NCI-H82 treated with DMSO at 0.1 percent for 48 hours (cell line): ENCODE measurements around the gene PAPOLB.

Experiments
- DNase-seq: peaks from one replicate; lab custom pipeline; 2025; ENCODE audit not compliant: unreplicated experiment; lab: John Stamatoyannopoulos, UW

The PAPOLB gene

DNA sequence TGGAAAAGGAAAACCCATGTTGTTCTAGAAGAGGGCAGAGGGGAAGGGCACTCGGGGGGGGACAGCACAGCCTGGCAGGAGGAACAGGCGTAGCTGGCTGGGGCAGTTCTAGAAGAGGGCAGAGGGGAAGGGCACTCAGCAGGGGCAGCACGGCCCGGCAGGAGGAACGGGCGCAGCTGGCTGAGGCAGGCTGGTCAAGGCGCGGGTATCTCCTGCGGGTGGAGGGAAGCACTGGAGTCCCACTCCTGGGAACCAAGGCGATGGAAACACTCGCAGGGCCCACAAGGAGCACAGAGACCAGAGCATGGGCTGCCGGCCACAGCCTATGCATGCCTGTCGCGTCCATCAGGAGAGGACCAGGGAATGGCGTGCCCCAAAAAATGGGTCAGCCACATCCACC lies 36.7 kb downstream of the PAPOLB start:
- no peak for DNase-seq

DNA sequence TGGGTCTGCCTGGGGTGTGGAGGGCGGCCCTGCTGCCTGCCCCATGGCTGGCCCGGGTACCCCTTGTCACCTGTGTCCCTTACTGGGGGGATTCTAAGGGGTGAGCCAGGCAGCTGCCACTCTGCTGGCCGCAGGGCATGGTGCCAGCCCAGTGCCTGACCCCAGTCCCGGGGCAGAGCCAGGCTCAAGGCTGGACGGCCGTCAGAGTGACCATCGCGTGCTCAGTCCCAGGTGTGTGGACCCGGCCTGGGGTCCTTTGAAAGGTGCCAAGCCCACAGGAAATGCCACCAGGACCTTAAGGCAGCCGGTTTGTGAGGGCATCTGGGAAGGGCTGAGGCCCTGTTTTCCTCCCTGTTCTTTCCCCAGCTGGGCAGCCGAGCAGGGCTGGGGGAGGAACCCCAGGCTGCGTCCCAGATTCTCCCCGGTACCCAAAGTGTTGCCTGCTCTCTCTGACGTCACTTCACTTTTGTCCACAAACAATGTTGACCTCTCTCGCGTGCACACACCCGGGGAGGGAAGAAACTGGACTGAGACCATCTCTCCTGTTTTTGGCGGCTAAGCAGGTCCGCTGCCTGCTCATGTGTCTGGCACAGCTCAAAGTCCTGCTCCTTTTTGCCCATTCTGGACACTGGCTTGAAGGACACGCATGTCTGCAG lies 37.6 kb downstream of the PAPOLB start:
- DNase-seq: no peak

DNA sequence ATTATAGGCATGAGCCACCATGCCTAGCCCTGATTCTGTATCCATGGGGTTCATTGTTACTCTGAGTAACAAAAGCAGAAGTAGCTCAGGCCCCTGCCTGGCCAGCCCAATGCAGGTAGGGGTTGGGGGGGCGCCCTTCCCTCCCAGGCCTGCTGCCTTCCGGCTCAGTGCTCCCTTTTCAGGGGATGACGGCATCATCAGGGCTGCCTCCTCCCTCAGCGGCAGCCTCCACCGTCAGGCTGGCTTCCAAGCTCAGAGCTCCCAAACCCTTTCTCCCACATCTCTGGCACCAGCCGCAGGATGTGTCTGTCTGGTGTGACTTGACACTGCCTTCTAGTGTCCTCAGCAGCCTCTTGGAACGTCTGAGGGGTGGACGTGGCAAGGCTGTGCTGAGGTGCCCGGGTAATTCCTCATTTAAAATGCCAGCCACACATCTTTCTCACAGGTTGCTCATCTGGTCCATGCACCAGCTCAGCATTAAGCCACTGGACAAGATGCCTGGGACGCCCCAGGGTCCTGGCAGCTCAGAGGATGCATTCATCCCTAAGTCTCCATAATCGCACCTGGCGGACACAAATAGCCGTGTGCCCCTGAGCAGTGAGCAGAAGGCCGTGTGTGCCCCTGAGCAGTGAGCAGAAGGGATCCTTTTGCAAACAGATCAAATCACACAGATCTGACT lies 38.2 kb downstream of the PAPOLB start:
- no peak for DNase-seq

DNA sequence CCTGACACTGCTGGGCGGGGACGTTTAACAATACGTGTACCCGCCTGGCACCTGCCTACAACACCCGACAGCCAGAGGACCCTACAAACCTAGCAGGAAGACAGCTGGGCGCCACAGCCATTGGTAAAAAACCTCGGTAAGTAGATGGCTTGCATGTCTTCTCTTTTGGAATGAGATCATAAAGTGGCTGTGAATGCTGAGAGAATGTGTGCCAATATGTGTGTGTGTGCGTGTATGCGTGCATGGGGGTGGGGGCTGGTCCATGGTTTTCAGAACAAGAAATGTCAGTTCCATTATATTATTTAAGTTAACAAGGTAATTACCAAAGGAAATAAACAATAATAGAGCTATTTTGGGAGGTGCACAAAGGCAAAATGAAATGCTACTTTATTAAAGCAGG lies 39.2 kb downstream of the PAPOLB start:
- no peak for DNase-seq

DNA sequence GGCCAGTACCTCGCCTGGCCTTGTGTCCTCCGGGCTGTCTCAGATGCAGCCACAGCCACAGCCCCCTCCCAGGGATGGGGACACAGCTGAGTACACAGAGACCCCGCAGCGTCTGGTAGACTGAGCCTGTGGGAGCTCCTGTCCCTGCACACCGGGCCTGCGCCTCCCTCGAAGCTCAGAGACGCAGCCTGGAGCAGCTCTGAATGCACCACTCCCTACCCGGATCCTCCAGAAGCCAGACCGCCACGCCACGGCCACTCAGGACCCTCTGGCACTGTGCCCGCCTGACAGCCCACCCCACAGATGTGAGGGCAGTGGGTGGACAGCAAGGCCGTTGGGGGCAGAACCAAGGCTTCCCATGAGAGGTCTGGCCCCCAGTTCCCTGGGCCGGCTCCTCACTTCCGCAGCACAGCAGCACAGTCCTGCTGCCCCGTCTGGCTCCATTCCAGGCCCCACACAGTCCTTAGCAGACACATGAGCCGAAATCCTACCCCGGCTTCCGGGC lies 40.8 kb downstream of the PAPOLB start:
- no peak for DNase-seq

DNA sequence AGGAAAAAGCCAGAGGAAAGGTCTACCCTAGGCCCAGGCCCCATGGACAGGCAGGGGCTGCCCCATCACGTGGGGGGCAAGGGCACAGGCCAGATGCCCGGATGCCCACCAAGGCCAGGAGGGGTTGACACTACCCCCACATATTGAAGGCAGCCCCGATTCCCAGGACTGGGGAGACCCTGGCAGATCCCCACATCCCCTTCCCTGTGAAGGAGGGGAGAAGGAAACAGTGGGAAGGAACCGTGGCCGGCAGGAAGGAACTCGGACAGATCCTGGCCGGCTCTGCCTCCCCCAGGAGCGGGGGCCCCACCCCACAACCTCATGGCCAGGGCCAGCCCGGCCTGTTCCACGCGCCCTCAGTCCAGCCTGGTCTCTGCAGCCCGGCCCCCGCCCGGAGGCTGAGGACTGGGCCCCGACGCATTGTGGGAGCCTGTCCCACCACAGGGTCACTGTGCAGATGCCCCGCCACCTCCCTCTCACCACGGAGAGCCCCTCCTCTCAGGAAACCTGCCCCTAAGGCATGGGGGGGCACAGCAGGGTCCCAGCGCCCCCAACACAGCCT lies 41.3 kb downstream of the PAPOLB start:
- DNase-seq: no peak

DNA sequence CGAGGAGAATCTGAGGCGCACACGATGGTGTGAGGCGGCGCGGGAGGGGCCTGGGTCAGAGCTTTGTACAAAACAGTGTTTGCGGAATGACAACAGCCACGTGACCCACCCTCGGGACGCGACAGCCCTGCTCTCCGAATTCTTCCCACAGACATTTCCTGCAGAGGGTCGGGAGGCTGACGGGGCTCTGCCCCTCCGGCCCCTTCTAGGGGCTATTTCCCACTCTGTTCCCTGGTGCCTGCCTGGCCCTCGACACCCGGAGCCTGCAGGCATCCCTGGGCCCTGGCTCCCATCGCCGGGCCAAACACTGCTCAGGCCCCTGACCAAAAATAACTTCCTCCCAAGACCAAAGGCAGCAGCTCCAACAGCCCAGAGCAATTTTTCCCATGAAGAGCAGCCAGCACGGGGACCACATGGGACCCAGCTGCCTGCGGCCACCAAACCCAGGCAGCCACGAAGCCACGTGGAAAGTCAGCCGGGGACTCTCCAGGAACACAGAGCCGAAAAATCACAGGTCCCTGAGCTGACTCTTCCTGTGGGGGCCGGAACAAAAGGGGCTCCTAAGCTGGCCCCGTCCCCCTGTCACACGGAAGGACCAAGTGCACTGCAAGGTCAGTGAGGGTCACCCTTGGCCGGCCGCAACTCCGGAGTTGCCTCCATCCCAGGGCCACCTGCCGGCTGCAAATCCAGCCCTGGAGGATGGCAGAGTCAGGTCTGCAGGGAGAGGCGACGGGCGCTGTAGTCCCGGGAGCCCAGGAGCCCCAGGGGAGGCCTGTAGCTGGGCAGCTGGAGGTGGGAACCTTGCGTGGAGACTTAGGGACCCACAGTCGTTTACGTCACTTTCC lies 42.0 kb downstream of the PAPOLB start:
- DNase-seq: no peak

DNA sequence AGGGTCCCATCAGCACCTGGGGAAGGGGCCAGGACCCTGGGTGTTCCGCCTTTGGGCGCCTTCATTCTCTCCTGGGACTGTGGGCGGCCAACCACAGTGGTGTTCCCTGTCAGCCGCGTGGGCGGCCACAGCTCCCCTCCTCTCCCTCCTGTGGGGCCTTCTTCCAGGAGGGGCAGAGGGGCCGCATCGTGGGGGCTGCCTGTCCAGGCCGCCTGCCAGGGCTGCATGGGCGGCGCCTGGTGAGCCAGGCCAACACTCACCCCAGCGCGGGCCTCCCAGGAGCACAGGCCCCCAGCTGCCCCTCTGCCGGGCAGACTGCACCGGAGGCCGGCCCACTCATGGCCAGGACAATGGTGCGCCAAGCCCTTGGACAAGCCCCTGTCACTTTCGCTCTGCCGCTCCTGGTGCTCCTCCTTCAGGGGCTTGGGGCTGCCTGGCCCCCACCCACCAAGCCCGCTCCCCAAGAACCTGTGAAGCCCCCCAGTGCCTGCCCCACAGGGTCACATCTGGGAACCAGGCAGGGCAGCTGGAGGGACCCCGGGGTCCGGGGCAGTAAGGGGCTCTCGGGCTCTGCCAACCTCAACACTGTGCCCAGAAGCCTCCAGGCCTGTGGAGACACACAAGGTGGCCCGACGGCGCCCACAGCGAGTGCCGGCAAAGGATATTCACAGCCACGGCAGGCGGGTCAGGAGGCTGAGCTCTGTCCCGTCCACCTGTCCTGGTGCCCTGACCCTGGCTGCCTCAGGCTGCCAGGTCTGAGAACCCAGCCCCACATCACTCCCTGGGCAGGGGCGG lies 43.6 kb downstream of the PAPOLB start:
- DNase-seq: no peak

DNA sequence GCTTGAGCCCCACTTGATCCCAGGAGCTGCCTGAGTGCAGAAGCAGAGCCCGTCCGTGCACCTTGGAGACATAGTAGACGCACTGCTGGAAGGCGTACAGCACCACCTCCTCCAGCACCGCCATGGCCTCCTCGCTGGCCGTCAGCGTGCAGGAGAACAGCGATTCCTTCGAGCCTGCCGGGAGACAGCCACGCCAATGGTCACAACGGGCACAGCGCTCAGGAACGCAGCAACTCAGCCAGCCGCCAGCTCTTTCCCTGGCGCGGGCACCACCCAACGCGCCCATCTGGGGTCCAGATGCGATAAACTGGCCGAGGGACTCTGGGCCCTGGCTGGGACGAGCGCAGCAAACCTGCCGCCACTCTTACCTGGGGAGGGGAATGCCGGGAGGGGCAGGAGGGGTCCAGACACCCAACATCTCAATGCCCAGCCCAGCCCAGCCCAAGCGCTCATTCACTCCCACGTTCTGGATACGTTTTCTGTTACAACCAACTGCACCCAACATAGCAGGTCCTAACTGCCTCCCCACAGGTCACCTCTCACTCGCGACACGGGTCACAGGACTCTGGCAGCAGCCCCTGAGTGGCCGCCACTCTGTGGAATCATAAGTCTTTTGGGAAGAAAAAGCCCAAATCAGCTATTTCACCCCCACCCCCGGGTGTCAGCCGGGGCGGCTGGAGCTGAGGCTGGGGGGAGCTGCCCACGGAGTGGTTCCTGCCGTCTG lies 44.5 kb downstream of the PAPOLB start:
- no peak for DNase-seq

DNA sequence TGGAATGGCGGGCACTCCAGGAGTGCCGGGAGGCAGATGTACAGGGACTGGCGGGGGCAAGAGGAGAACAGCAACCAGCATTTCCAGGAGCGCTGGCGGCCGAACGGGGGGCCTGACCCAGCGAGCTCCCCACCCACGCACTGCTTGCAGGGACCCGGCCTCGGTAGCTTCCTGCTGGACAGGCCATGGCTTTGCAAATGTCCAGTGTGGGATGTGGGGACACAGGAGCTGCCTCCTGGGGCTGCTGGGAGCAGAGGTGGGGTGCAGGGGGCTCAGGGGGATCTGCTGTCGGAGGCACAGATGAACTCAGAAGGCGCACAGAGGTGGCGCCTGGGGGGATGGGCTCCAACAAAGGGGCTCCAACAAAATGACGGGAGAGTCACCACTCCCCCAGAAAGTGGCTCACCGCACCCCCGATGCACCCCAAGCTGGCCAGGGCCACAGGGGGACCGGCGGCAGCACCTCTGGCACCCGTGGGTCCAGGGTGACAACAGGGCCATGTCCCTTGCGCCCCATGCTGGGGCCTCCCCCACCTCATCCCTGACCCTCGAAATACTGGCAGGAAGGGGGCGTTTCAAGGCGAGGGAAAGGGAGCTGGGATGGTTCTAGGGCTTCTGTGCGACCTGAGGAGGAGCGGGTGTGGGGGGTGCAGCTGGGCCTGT lies 45.3 kb downstream of the PAPOLB start:
- no peak for DNase-seq

DNA sequence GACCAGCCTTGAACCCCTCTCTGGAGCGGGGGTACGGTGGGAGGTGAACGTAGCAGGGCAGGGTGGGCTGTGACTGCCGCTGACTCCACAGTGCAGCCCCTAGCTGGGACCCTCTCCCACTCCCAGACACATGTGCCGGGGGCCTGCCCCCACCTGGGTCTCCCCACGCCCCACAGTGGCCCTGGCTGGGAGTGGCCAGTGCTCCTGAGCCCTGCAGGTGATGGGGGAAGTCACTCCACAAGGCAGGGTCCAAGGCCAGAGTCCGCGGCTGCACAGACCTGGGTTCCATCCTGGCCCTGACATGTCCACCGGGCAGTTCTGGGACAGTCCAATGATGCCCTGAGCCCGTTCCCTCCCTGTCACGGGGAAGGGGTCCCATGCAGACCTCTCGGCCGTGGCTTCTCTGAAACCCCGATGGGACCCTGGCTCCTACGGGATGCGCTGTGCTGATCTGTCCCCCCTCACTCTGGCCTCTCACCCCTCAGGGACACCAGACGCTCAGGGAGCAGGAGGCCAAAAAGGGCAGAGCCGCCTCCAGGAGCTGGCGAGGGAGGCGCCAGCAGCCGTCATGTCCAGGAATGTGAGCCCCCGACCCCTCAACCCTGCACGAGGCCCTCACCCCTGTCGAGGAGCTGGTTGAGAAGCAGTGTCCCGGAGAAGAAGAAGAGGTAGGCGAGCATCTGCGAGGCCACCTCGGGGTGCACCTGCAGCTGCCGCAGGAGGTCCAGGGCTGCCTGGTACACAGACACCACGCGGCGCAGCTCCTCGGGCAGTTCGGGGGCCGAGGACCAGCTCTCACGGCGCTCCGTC lies 46.0 kb downstream of the PAPOLB start:
- no peak for DNase-seq

DNA sequence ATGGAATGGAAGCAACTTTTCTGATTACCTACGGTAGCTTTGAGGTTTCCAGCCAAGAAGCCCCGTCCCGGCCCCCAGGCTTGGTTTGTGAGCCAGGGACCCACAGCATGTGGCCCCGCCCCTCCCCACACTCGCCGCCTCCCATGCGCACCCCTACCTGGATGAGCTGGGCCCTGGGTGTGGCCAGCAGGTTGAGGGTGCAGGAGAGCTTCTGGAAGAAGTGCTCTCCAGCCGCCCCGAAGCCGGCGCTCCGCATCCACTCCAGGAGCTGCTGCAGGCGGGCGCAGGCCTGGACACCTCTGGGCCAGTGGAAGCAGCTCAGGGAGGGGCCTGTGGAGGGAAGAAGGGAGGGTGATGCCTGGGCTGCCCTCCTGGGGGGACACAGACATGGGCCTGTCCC lies 46.7 kb downstream of the PAPOLB start:
- DNase-seq: no peak

DNA sequence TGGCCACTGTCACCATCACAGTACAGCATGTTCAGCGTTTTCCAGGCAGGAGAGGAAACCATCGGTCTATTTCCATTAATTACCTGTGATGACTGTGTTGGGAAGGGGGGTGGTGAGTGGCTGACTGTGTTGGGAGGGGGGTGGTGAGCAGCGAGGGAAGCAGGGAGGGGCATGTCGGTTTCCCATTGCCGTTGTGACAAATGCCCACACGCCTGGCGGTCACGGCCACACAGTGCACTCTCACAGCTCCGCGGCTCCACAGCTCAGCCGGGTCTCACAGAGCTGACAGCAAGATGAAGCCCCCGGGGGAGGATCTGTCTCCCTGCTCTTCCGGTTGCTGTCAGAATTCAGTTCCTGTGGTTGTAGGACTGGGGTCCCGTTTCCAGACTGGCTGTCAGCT lies 47.4 kb downstream of the PAPOLB start:
- DNase-seq: no peak

DNA sequence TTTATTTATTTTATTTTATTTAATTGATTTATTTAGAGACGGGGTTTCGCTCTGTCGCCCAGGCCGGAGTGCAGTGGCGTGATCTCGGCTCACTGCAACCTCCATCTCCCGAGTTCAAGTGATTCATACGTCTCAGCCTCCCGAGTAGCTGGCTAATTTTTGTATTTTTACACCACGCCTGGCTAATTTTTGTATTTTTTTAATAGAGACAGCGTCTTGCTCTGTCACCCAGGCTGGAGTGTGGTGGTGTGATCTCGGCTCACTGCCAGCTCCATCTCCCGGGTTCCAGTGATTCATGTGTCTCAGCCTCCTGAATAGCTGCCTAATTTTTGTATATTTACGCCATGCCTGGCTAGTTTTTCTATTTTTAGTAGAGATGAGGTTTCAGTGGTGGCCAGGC lies 52.2 kb downstream of the PAPOLB start:
- no peak for DNase-seq

DNA sequence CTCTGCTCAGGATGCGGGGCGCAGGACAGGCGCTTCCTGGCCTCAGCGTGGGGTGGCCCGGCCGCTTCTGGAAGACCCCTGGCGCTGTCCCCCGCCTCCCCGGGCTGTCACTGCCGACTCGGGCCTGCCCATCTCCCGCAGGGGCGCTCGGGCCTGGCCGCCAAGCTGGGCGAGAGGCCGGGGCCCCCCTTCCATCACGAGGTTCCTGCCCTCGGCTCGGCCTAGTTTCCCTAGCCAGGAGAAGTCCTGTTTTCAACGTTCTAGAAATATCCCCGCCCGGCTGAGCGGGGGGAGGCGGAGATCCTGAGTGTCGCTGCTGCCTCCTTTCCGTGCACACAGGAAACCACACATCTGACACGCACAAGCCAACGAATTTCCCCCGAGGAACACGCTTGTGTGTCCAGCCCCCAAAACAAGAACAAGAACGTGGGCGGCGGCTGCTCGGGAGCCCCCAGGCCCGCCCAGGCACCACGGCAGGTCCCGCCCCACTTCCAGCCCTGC lies 52.7 kb downstream of the PAPOLB start:
- DNase-seq: no peak

DNA sequence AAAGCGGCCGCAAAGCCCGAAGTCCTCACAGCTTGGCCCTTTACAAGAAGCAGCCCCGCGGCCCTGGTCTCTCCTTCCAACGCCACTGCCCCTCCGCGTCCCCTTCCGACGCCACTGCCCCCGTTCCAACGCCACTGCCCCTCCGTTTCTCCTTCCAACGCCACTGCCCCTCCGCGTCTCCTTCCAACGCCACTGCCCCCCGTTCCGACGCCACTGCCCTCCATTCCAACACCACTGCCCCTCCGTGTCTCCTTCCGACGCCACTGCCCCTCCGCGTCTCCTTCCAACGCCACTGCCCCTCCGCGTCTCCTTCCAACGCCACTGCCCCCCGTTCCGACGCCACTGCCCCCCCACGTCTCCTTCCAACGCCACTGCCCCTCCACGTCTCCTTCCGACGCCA lies 53.3 kb downstream of the PAPOLB start:
- DNase-seq: no peak

DNA sequence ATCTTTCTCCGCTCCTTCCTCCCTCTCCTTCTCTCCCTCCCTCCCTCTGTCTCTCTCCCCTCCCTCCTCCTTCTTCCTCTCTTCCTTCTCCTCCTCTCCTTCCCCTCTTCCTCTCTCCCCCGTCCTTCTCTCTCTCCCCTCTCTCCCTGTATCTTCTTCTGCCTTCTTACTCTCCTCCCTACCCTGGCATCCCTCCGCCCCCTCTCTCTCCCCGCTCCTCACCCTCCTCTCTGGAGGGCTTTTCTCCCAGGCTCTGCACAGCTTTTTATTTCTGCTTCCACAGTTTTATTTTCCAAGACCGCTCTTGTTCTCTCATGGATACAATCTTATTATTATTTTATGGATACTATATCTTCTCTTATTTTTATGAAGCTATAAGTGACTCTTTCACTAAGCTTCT lies 53.8 kb downstream of the PAPOLB start:
- no peak for DNase-seq
